CD4-positive, CD25-positive, alpha-beta regulatory T cell (primary cell): Measurements from ENCODE around the gene PRKAG2. TPM values are rescaled to one million over a fixed set of nuclear protein-coding genes. Genes with fewer than 3 reads are reported as not detected.

Source experiments
- ATAC-seq, 2 donors: fragments of 150-1000 bp; cut with Tn5 transposase; one replicate each; pipeline ENCODE4 v1.10.0; 2021; ENCODE audit warnings: low read depth in 2 of 2, moderate number of reproducible peaks in 2 of 2, moderate library complexity in 1 of 2
- DNase-seq, 3 donors: peaks; one replicate each; pipeline versions ENCODE4 v3.0.0 to v3.0.0-alpha.2; 2012 to 2022; ENCODE audit warnings: mixed read lengths in 1 of 3
- H3K27ac ChIP-seq: one replicate; pipeline ENCODE4 v1.7.0; 2013; ENCODE audit warnings: mild to moderate bottlenecking, low read length; ENCODE audit not compliant: insufficient read depth, poor library complexity, severe bottlenecking
- H3K27me3 ChIP-seq: one replicate; pipeline ENCODE4 v1.7.0; 2013; ENCODE audit warnings: low read length; ENCODE audit not compliant: control insufficient read depth, insufficient read depth
- H3K36me3 ChIP-seq: one replicate; pipeline ENCODE4 v1.7.0; 2013; ENCODE audit warnings: mild to moderate bottlenecking, low read length, moderate library complexity; ENCODE audit not compliant: control insufficient read depth, insufficient read depth
- H3K4me1 ChIP-seq: 2 replicates; pipeline ENCODE4 v1.7.0; 2013; ENCODE audit warnings: mild to moderate bottlenecking, low read length; ENCODE audit not compliant: insufficient read depth, control insufficient read depth, poor library complexity, severe bottlenecking
- H3K4me3 ChIP-seq: one replicate; pipeline ENCODE4 v1.7.0; 2013; ENCODE audit warnings: low read depth, mild to moderate bottlenecking, low read length, moderate library complexity
- H3K9me3 ChIP-seq, 2 experiments: 1 replicate in 1 of 2; 2 replicates in 1 of 2; pipeline ENCODE4 v1.7.0; 2013; ENCODE audit warnings: low read length in 2 of 2, mild to moderate bottlenecking in 1 of 2, moderate library complexity in 1 of 2; ENCODE audit not compliant: control insufficient read depth in 2 of 2
- H3K27ac Mint-ChIP-seq, 3 donors: one replicate each; pipeline ENCODE4 v1.8.0; 2020 to 2022; ENCODE audit warnings: mild to moderate bottlenecking in 3 of 3, mixed read lengths in 3 of 3, moderate library complexity in 2 of 3
- H3K27me3 Mint-ChIP-seq: one replicate; pipeline ENCODE4 v1.8.0; 2022; ENCODE audit warnings: mild to moderate bottlenecking, mixed read lengths
- H3K36me3 Mint-ChIP-seq: one replicate; pipeline ENCODE4 v1.8.0; 2020; ENCODE audit warnings: mixed read lengths
- H3K4me1 Mint-ChIP-seq, 4 donors: one replicate each; pipeline ENCODE4 v1.8.0; 2020 to 2022; ENCODE audit warnings: mixed read lengths in 4 of 4, mild to moderate bottlenecking in 1 of 4
- H3K4me3 Mint-ChIP-seq, 4 donors: one replicate each; pipeline ENCODE4 v1.8.0; 2020 to 2022; ENCODE audit warnings: mild to moderate bottlenecking in 4 of 4, mixed read lengths in 4 of 4, moderate library complexity in 3 of 4
- H3K9me3 Mint-ChIP-seq, 7 donors: one replicate each; pipeline ENCODE4 v1.8.0; 2020 to 2022; ENCODE audit warnings: mixed read lengths in 7 of 7, mild to moderate bottlenecking in 3 of 7, moderate library complexity in 2 of 7
- polyA plus RNA-seq, 4 donors: library from polyadenylated mRNA; unstranded; fragments of 300-500 nt; fragmentation: Illumina TruSeq; gene quantifications; one replicate each; pipeline ENCODE4 v1.2.3, GENCODE V29; 2021
- total RNA-seq: library from RNA; stranded (reverse); gene quantifications from one replicate; pipeline ENCODE4 v1.2.3, GENCODE V29; 2022

Gene PRKAG2
- total and polyA plus RNA-seq, 5 donors from 2014 or later = 19.9 to 43.0 (median 26.1) TPM

DNA sequence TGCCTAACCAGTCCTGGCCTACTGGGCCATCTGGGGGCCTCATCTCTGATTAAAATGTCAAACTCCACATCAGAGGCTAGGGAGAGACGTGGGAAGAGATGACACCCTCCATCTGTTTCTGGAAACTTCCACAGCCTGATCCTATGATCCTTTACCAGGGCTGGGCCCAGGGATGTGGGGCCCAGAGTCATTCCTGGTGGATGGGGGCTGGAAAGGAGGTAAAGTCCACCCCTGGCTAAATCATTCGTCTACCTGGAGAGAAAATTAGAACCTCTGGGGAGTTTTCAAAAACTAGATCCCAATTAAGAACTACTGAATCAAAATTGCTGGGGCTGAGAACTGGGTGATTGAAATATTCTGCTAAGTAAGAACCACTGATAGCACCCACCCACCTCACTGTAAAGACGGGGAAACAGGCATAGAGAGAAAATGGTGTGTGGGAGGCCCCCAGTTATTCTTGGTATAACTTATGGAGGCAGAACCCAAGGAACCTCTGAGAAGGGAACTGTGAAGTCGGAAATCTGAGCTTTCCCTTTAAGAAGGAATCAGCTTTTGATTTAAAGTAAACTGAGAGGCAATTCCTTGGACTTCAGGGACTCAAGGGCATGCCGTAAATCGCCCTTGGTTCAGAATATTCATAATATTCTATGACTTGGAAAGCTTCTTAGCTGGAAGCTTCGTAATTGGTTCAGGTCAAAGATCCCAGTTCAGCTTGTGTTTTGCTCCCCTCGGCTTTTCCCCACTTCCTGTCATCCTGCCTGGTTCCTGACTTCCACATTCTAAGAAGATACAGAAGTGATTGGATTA is 53.1 kb downstream of the PRKAG2 start:
- no peak for DNase-seq
- H3K9me3 Mint-ChIP-seq = no peaks in the 10 kb centered on the region
- Histone ChIP-seq H3K4me1 (no peaks in the 10 kb centered on the region), H3K27ac (no peak overlapping the region), H3K9me3 (no peaks in the 10 kb centered on the region), H3K36me3 (no peaks in the 10 kb centered on the region), H3K27me3 (no peaks in the 10 kb centered on the region), H3K4me3 (no peak overlapping the region)
- no peaks in the 10 kb centered on the region for H3K27me3 Mint-ChIP-seq
- H3K36me3 Mint-ChIP-seq = peaks cover 9% of the 10 kb centered on the region
- ATAC-seq = no peak
- no peak overlapping the region for H3K4me3 Mint-ChIP-seq
- H3K4me1 Mint-ChIP-seq = peaks cover under 1 to 29% (median 12%) of the 10 kb centered on the region in 4 donors
- no peak overlapping the region for H3K27ac Mint-ChIP-seq

DNA sequence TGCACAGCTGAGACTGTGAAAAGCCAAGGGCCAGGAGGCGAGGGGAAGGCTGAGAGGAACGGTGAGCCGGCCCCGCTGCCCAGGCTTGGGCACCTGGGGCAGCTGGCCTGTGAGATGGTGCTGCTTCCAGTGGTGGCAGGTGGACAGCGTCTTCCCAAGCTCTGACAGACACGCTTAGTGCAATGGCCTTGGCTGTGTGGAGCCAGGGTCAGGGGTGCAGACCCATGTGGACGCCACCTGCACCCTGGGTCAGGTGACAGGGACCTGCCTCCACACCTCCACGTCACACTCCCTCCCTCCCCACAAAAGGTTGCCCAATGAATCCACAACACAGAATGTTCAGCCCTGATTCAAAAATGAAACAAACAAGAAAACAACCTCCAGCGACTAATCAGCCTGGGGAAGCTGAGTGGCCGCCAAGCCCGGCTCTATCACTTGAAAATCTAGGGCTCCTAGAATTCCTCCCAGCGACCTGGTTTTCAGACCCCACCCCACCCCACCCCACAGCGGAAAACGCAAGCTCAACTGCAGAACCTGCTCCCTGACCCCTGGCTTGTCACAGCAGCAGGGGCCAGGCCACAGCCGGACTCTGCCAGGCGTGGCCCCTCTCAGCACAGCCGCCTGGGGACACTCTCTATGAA is 54.3 kb downstream of the PRKAG2 start:
- Mint-ChIP-seq H3K4me3 (no peak overlapping the region), H3K9me3 (no peaks in the 10 kb centered on the region), H3K27ac (no peak overlapping the region), H3K36me3 (peaks cover under 1% of the 10 kb centered on the region), H3K4me1 (peaks cover 0 to 22% (median 9%) of the 10 kb centered on the region in 4 donors), H3K27me3 (no peaks in the 10 kb centered on the region)
- Histone ChIP-seq H3K27me3 (no peaks in the 10 kb centered on the region), H3K4me1 (no peaks in the 10 kb centered on the region), H3K9me3 (no peaks in the 10 kb centered on the region), H3K36me3 (no peaks in the 10 kb centered on the region), H3K4me3 (no peak overlapping the region), H3K27ac (no peak overlapping the region)
- DNase-seq (no peak), ATAC-seq (no peak)

GRCh38 chr7:151821806-151822540 is 54.9 kb downstream of the PRKAG2 start:
- Histone ChIP-seq H3K36me3 (no peaks in the 10 kb centered on the region), H3K9me3 (no peaks in the 10 kb centered on the region), H3K4me3 (no peak overlapping the region), H3K27me3 (no peaks in the 10 kb centered on the region), H3K27ac (no peak overlapping the region), H3K4me1 (no peaks in the 10 kb centered on the region)
- H3K27ac Mint-ChIP-seq = peak overlapping the region in 1 of 3 donors; percentile 38
- DNase-seq (no peak), ATAC-seq (no peak)
- H3K4me1 Mint-ChIP-seq = peaks cover 0 to 28% (median 9%) of the 10 kb centered on the region in 4 donors
- H3K4me3 Mint-ChIP-seq = no peak overlapping the region
- no peaks in the 10 kb centered on the region for H3K9me3 Mint-ChIP-seq
- H3K27me3 Mint-ChIP-seq = no peaks in the 10 kb centered on the region
- H3K36me3 Mint-ChIP-seq = no peaks in the 10 kb centered on the region

DNA sequence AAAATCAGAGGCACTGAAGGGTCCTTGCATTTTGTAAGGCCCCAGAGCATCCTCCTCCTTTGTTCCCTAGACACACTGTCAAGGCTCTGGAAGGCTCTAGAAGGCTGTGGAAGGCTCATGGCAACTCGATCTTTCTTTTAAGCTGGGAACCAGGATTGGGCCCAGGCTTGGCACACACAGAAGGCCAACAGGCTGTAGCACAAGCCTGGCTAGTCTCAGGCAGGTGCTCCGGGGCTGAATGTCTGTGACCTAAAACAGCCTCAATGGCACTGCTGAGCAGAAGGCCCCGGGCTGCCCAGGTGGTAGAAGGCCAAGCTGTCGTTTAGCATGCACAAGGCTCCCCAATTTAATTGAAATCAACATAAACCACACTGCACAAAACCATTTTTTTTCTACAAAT is 55.7 kb downstream of the PRKAG2 start:
- no peak overlapping the region for H3K4me3 ChIP-seq
- no peaks in the 10 kb centered on the region for H3K36me3 ChIP-seq
- Mint-ChIP-seq H3K27me3 (no peaks in the 10 kb centered on the region), H3K9me3 (no peaks in the 10 kb centered on the region), H3K36me3 (no peaks in the 10 kb centered on the region), H3K4me3 (no peak overlapping the region), H3K4me1 (peaks cover 0 to 27% (median 6%) of the 10 kb centered on the region in 4 donors), H3K27ac (peak overlapping the region in 1 of 3 donors; percentile 38)
- no peak for ATAC-seq
- no peaks in the 10 kb centered on the region for H3K27me3 ChIP-seq
- no peaks in the 10 kb centered on the region for H3K9me3 ChIP-seq
- H3K4me1 ChIP-seq = no peaks in the 10 kb centered on the region
- no peak for DNase-seq
- no peak overlapping the region for H3K27ac ChIP-seq

GRCh38 chr7:151820491-151821105 is 56.3 kb downstream of the PRKAG2 start:
- H3K27me3 Mint-ChIP-seq = no peaks in the 10 kb centered on the region
- H3K4me3 Mint-ChIP-seq = no peak overlapping the region
- H3K4me1 Mint-ChIP-seq = peaks cover 2 to 28% (median 9%) of the 10 kb centered on the region in 4 donors
- Histone ChIP-seq H3K36me3 (no peaks in the 10 kb centered on the region), H3K27me3 (no peaks in the 10 kb centered on the region), H3K9me3 (no peaks in the 10 kb centered on the region), H3K27ac (no peak overlapping the region), H3K4me1 (no peaks in the 10 kb centered on the region), H3K4me3 (no peak overlapping the region)
- H3K9me3 Mint-ChIP-seq = no peaks in the 10 kb centered on the region
- ATAC-seq (no peak), DNase-seq (no peak)
- peak overlapping the region in 2 of 3 donors; percentile 38 to 74 for H3K27ac Mint-ChIP-seq
- H3K36me3 Mint-ChIP-seq = no peaks in the 10 kb centered on the region

GRCh38 chr7:151819866-151820265 is 57.0 kb downstream of the PRKAG2 start:
- Histone ChIP-seq H3K27me3 (no peaks in the 10 kb centered on the region), H3K36me3 (no peaks in the 10 kb centered on the region), H3K9me3 (no peaks in the 10 kb centered on the region), H3K4me1 (no peaks in the 10 kb centered on the region), H3K27ac (no peak overlapping the region), H3K4me3 (no peak overlapping the region)
- DNase-seq (no peak), ATAC-seq (no peak)
- Mint-ChIP-seq H3K36me3 (no peaks in the 10 kb centered on the region), H3K27ac (no peak overlapping the region), H3K9me3 (no peaks in the 10 kb centered on the region), H3K4me1 (peaks cover 5 to 32% (median 10%) of the 10 kb centered on the region in 4 donors), H3K4me3 (no peak overlapping the region), H3K27me3 (no peaks in the 10 kb centered on the region)

GRCh38 chr7:151818674-151819519 is 58.0 kb downstream of the PRKAG2 start:
- H3K4me1 Mint-ChIP-seq = peaks cover 5 to 31% (median 12%) of the 10 kb centered on the region in 4 donors
- no peaks in the 10 kb centered on the region for H3K27me3 Mint-ChIP-seq
- H3K4me3 ChIP-seq = no peak overlapping the region
- ATAC-seq (no peak), DNase-seq (no peak)
- no peaks in the 10 kb centered on the region for H3K4me1 ChIP-seq
- no peaks in the 10 kb centered on the region for H3K36me3 Mint-ChIP-seq
- no peak overlapping the region for H3K27ac ChIP-seq
- H3K4me3 Mint-ChIP-seq = no peak overlapping the region
- no peaks in the 10 kb centered on the region for H3K36me3 ChIP-seq
- H3K9me3 ChIP-seq = no peaks in the 10 kb centered on the region
- no peaks in the 10 kb centered on the region for H3K27me3 ChIP-seq
- H3K27ac Mint-ChIP-seq = no peak overlapping the region
- no peaks in the 10 kb centered on the region for H3K9me3 Mint-ChIP-seq
